ENCODE measurements around the gene ODAD4.

GRCh38 chr17:41966463-41967140 is 36.2 kb downstream of the ODAD4 start, which contains the start of gene CNP:
- TF ChIP-seq CTCF (IDR thresholded peaks at IDR 0.05), result no peak
- peak; percentile 91 for TF ChIP-seq POLR2A (IDR thresholded peaks at IDR 0.05)
